Sigmoid colon (tissue), 4 donors: ENCODE results near the gene ERFL.

Source experiments
- CTCF ChIP-seq, 4 experiments: fragments of 450-650 bp in 3 of 4; fragments of 200-600 bp in 1 of 4; IDR thresholded peaks; one replicate each; pipeline ENCODE4 v1.5.1; 2016 to 2019; ENCODE audit warnings: antibody characterized with exemption in 4 of 4, mild to moderate bottlenecking in 3 of 4, moderate library complexity in 2 of 4
- EP300 ChIP-seq, 4 donors: sonication (generic); formaldehyde crosslinking; IDR thresholded peaks; one replicate each; pipeline ENCODE4 v1.6.1; 2017; ENCODE audit warnings: antibody characterized with exemption in 4 of 4
- POLR2A ChIP-seq, 2 donors: fragments of 450-650 bp; IDR thresholded peaks; one replicate each; pipeline ENCODE4 v1.6.1; 2016; ENCODE audit warnings: antibody characterized with exemption in 2 of 2, mild to moderate bottlenecking in 2 of 2, moderate library complexity in 2 of 2

GRCh38 chr19:41907994-41908615 lies 20.1 kb downstream of the ERFL start:
- TF ChIP-seq CTCF (IDR thresholded peaks at IDR 0.05): no peak
- TF ChIP-seq EP300 (IDR thresholded peaks at IDR 0.05): no peak
- no peak for TF ChIP-seq POLR2A (IDR thresholded peaks at IDR 0.05)
